HUDEP-2 (cell line): ENCODE results near the gene PHPT1.

Experiments
- DNase-seq, 76 experiments: peaks; one replicate each; lab custom pipeline; 2025; ENCODE audit not compliant: unreplicated experiment in 76 of 76; lab: John Stamatoyannopoulos, UW

PHPT1 gene

GRCh38 chr9:136846376-136847087, 2.7 kb upstream of the PHPT1 start:
- peak in 1 of 76 experiments; percentile 22 for DNase-seq

GRCh38 chr9:136847088-136847825, 2.0 kb upstream of the PHPT1 start:
- peak in 71 of 76 experiments; percentile 8 to 90 (median 71) for DNase-seq

- DNase-seq: peak in 74 of 76 experiments; percentile 18 to 90 (median 79)
Measured at GRCh38 chr9:136847826-136848392, 1.3 kb upstream of the PHPT1 start.

GRCh38 chr9:136848393-136849037, 694 bp upstream of the PHPT1 start:
- peak in 37 of 76 experiments; percentile 15 to 81 (median 57) for DNase-seq

- DNase-seq: no peak
Measured at GRCh38 chr9:136849960-136850865, 1.0 kb downstream of the PHPT1 start.

- no peak for DNase-seq
Measured at GRCh38 chr9:136850866-136851775, 1.9 kb downstream of the PHPT1 start.

- DNase-seq: no peak
Measured at GRCh38 chr9:136851941-136852663, 2.9 kb downstream of the PHPT1 start, which contains the start of gene MAMDC4. Gene MAMDC4, plus strand, starts transcription at chr9:136852346. Its CDS starts 71 bp downstream, at chr9:136852417.

- no peak for DNase-seq
Measured at GRCh38 chr9:136852664-136853595, 3.7 kb downstream of the PHPT1 start.

- DNase-seq: no peak
Measured at GRCh38 chr9:136853596-136854112, 4.4 kb downstream of the PHPT1 start.

- DNase-seq: no peak
Measured at GRCh38 chr9:136854113-136854841, 5.1 kb downstream of the PHPT1 start.

- DNase-seq: no peak
Measured at GRCh38 chr9:136854842-136855460, 5.7 kb downstream of the PHPT1 start.

GRCh38 chr9:136855461-136856078, 6.4 kb downstream of the PHPT1 start:
- no peak for DNase-seq

- no peak for DNase-seq
Measured at GRCh38 chr9:136856079-136856476, 6.9 kb downstream of the PHPT1 start.

GRCh38 chr9:136856541-136857141, 7.4 kb downstream of the PHPT1 start:
- DNase-seq: no peak

- no peak for DNase-seq
Measured at GRCh38 chr9:136857166-136857565, 8.0 kb downstream of the PHPT1 start.
